ENCODE measurements around the gene LPP. TPM values are rescaled to one million over a fixed set of nuclear protein-coding genes. Genes with fewer than 3 reads are reported as not detected.

The LPP gene
- total and polyA plus RNA-seq, 2 of the 4 experiments (the other 2 are of a cell fraction): 16.0 to 130 TPM

DNA sequence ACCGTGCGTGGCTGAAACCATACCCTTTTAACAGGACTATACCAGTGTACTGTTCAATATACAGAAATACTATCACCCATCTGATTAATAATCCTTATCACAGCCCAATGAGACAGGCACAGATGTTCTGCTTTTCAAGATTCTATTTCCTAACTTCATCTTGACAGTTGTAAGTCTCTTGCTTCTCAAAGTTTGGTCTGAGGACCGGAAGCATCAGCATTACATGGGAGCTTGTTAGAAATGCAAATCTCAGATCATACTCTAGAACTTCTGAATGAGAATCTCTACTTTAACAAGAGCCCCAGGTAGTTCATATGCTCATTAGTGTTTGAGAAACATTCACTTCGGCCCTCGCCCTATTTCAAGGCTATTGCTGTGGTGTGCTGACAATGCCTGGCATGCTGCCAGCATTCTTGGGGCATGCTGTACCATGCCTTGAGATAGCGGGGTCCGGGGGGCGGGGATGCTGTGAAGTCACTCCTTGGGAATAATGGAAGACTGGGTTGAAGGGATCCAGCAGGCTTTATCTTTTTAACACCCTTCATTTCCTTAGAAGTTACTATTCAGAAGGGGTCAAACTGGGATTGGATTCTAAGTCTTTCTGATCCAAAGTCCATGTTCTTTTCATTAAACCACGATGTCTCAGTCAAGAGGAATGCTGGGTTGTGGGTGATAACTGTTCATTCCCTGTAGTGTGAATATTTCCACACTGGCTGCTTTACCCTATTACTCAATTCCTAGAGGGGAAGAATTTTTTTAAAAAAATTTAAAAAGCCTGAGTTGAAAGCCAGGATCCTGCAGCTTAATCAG lies 194.7 kb downstream of the LPP start:
- in situ Hi-C loops (cut with MboI; ENCODE audit: low sequenced_read_pairs) (no loop called here), dilution Hi-C loops (cut with HindIII; ENCODE audit: low sequenced_read_pairs, unreplicated experiment) (no loop called here), intact Hi-C loops (cut with micrococcal nuclease) (loop anchor here (5.0 to 10.0 kb wide), 2 partner anchors 46 to 606 kb away; no protein-coding TSS in a partner anchor)
- H2AK5ac ChIP-seq (ENCODE audit: low read depth, low read length): no peak overlapping the region; the same call in 1 of the 2 replicates
- DNase-seq (peak; percentile 85), ATAC-seq (ENCODE audit: low read depth) (peak; percentile 74)
- H3K79me1 ChIP-seq (ENCODE audit: low read depth in 1 of 2, low read length in 2 of 2): peaks cover 55 to 92% of the 10 kb centered on the region in 2 experiments
- peak overlapping the region; percentile 27; the same call in 1 of the 2 replicates for H3K18ac ChIP-seq (ENCODE audit: low read depth, low read length)
- H2BK120ac ChIP-seq (ENCODE audit: low read depth, low read length): no peak overlapping the region
- H3K27me3 ChIP-seq (ENCODE audit: control insufficient read depth, insufficient read depth, low read length): no peaks in the 10 kb centered on the region
- H3K27ac ChIP-seq (ENCODE audit: insufficient read depth, low read length): peak overlapping the region; percentile 45; the same call in 1 of the 2 replicates
- H3K9me1 ChIP-seq (ENCODE audit: insufficient read depth, low read length): peaks cover 35% of the 10 kb centered on the region
- H4K5ac ChIP-seq (ENCODE audit: low read depth, low read length): no peak overlapping the region
- no peak overlapping the region for H2BK5ac ChIP-seq (ENCODE audit: low read depth, low read length, poor library complexity, severe bottlenecking)
- peak overlapping the region; percentile 2; the same call in 1 of the 2 replicates for H3K4me2 ChIP-seq (ENCODE audit: low read depth, low read length)
- H2BK15ac ChIP-seq (ENCODE audit: low read depth, low read length): no peak overlapping the region
- no peak overlapping the region; the same call in 1 of the 2 replicates for H3K23ac ChIP-seq (ENCODE audit: low read depth, low read length)
- 0 out of 2 replicates have a peak overlapping the region, but pooled peaks have one; percentile 3 for H3K4ac ChIP-seq (ENCODE audit: low read depth, low read length)
- ChIA-PET CTCF (no interaction called here), POLR2A (ENCODE audit: unreplicated experiment) (no interaction called here)
- H3K4me3 ChIP-seq (ENCODE audit: insufficient read depth, low read depth, low read length): no peak overlapping the region
- TF ChIP-seq CEBPB (IDR thresholded peaks at IDR 0.05; ENCODE audit: low read depth, low read length) (peak; percentile 98), FOS (IDR thresholded peaks at IDR 0.05; ENCODE audit: low read depth, low read length) (peak; percentile 59), NFE2L2 (IDR thresholded peaks at IDR 0.05; ENCODE audit: low read depth, low read length) (no peak), BHLHE40 (IDR thresholded peaks at IDR 0.05; ENCODE audit: low read depth, low read length) (0 out of 2 replicates have a peak, but pooled peaks have one; percentile 6)
- H3K9ac ChIP-seq (ENCODE audit: low read depth, low read length): no peak overlapping the region
- no peak overlapping the region for H2BK20ac ChIP-seq (ENCODE audit: low read depth, low read length)
- H2AFZ ChIP-seq (replicated peaks; ENCODE audit: low read length, poor library complexity): no peak overlapping the region
- H3K4me1 ChIP-seq (ENCODE audit: control insufficient read depth, insufficient read depth, low read length): peaks cover 18% of the 10 kb centered on the region
- peaks cover 11% of the 10 kb centered on the region for H3K36me3 ChIP-seq (ENCODE audit: control insufficient read depth, insufficient read depth, low read length)
- H3K56ac ChIP-seq (ENCODE audit: extremely low read depth, insufficient read depth, low read length): no peak overlapping the region
- H3K14ac ChIP-seq (replicated peaks; ENCODE audit: low read depth, low read length): 0 out of 2 replicates have a peak overlapping the region, but pooled peaks have one; percentile 6
- H2AK9ac ChIP-seq (replicated peaks; ENCODE audit: low read depth, low read length, poor library complexity): no peak overlapping the region
- no peak overlapping the region; a peak in 1 of 4 replicates for H4K8ac ChIP-seq (ENCODE audit: low read depth in 2 of 2, low read length in 2 of 2)
- BruUV-seq (replicated peaks): no TSS peak
- no peak overlapping the region for H4K91ac ChIP-seq (ENCODE audit: insufficient read depth, low read depth, low read length)
- no peaks in the 10 kb centered on the region for H3K9me3 ChIP-seq (ENCODE audit: control insufficient read depth, insufficient read depth, low read length)
- H4K20me1 ChIP-seq (ENCODE audit: insufficient read depth, low read length): peaks cover 74% of the 10 kb centered on the region
- WGBS, 2 experiments (ENCODE audit: extremely low coverage in 2 of 2, insufficient read length in 1 of 2): 100% methylated on average over 1 of the region's 9 CpGs; no CpG with 5 or more reads in 1 of the 2 experiments
